HG03558 (cell line): ENCODE data around the gene NGLY1.

Experiments
- ATAC-seq: cut with Tn5 transposase; IDR thresholded peaks from one replicate; pipeline ENCODE4 v1.9.1; 2021; ENCODE audit warnings: moderate number of reproducible peaks; ENCODE audit not compliant: unreplicated experiment; ENCODE audit errors: extremely low read depth

The NGLY1 gene

GRCh38 chr3:25785826-25786225, 2.6 kb upstream of the NGLY1 start:
- ATAC-seq: no peak

GRCh38 chr3:25784971-25785370, 1.7 kb upstream of the NGLY1 start:
- ATAC-seq: no peak

DNA sequence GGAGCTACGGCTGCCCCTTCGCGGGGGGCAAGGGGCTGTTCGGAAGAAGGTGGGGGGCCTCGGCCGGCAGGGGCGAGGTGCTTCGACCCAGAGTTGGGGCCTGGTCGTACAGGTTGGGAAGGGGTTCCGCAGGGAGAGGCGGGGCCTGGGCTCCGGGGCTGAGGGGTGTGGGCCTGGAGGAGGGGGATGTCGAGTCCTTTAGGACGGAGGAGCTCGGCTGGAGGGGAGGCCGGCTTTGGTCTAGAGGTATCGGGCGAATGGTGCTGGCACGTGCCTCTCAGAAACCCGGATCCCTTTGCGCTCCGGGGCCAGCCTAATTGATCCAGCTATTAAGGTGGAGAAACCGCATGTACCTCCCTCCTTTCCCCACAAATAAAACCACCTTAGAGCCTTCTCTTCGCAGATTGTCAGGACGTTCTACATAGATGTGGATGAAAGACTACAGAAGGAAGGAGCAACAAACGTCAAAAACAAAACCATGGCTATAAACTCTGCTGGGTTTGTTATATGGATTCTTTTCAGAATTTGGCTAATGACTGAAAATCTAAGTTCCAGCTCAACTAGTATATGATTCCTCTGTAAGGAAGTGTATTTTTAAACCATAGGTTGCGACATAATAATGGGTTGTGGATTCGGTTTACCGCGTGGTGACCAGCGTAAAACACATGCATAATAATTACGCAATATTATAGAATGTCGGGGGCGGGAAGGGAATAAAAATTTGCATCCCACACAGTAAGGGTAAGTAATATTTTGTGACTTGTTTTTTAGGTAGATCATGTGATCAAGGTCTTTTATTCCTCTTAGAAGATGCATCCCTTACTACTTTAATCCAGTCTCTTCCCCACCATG, 644 bp upstream of the NGLY1 start:
- no peak for ATAC-seq

DNA sequence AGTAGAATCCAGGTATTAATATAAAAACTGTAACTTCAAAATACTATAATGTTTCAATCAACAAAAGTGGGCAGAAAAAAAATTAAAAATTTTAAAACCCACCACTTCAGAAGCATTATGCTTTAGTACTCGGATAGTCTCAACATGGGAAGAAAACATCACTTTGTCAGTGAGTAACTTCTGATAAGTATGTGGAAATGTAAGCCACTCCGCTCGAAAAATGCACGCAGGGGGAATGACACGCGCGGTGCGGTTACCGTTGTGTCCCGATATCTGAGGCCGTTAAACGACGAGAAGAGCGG, 656 bp downstream of the NGLY1 start:
- no peak for ATAC-seq

GRCh38 chr3:25781758-25782594, 1.3 kb downstream of the NGLY1 start:
- ATAC-seq: peak; percentile 62

- ATAC-seq: no peak
These were observed 2.0 kb downstream of the NGLY1 start for GRCh38 chr3:25781145-25781757.

DNA sequence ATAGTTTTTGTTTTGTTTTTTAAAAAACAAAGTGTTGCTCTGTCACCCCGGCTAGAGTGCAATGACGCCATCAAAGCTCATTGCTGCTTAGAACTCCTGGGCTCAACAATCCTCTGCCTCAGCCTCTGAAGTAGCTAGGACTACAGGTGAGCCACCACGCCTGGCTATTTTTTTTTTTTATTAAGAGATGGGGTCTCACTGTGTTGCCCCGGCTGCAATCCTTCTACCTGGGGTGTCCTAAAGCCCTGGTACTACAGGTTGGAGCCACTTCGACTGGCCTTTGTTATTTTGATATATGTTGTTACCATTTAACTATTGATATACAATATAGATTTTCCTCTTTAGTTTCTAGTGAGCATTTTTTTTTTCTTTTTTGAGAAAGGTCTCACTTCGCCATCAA, 2.6 kb downstream of the NGLY1 start:
- ATAC-seq: no peak

DNA sequence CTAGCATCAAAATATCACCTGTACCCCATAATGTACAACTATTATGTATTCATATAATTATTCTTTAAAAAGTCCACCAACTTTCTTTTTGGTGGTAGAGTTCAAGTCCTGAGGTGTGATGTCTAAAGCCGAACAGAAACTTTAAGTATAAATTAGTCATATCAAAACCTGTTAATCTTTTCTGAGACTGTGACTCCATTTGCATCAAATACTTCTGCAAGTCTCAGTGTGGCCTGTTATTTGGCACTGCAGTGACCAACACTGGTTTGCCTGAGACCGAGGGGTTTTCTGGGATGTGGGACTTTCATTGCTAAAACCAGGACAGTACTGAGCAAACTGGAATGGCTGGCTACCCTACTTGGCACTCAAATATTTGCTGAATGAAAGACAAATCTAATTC, 7.3 kb downstream of the NGLY1 start:
- peak; percentile 33 for ATAC-seq

DNA sequence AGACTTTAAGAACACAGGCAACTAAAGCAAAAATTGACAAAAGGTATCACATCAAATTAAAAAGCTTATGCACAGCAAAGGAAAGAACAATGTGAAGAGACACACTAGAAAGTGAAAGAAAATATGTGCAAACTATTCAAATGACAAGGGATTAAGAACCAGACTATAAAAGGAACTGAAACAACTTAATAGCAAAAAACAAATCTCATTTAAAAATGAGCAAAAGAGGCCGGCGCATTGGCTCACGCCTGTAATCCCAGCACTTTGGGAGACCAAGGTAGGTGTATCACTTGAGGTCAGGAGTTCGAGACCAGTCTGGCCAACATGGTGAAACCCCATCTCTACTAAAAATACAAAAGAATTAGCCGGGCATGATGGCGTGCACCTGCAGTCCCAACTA, 14.4 kb downstream of the NGLY1 start:
- peak; percentile 95 for ATAC-seq

- ATAC-seq: no peak
These were observed 31.5 kb downstream of the NGLY1 start for GRCh38 chr3:25751725-25752124.

DNA sequence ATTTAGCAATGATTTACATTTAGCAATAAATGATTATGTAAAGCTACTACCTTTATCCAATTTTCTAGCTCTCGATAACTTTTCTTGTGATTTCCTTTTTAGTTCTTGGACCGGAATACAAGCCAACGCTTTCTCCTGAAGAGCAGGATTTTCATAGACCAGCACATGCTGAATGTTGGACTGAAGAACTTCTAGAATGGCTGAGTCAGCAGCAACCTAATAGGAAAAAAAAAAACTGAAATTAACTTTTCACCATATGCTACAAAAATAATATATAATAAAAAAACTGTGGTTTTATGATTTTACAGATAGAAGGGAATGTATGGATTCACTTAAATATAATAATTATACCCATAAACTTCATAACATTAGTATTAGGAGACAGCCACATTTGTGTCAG, 32.2 kb downstream of the NGLY1 start:
- ATAC-seq: no peak

- ATAC-seq: no peak
These were observed 34.1 kb downstream of the NGLY1 start for GRCh38 chr3:25749031-25749581.

- no peak for ATAC-seq
These were observed 35.1 kb downstream of the NGLY1 start for GRCh38 chr3:25748189-25748588.

DNA sequence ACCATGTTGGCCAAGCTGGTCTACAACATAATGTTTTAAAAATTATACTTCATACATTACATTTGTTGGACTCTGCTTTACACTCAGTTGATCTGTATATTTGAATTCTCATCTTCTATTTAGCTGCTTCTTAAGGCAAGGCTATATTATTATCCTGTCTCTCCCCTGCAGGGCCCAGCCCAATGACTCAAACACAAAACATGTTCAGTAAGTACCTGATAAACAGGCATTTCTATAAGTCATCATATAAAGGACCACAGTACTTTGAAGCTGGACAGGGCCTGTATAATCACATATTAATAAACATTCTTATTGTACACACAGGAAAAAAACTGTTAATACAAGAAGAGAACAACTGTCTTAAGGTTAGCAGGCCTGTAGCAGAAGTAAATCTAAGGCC, 36.2 kb downstream of the NGLY1 start:
- ATAC-seq: no peak

DNA sequence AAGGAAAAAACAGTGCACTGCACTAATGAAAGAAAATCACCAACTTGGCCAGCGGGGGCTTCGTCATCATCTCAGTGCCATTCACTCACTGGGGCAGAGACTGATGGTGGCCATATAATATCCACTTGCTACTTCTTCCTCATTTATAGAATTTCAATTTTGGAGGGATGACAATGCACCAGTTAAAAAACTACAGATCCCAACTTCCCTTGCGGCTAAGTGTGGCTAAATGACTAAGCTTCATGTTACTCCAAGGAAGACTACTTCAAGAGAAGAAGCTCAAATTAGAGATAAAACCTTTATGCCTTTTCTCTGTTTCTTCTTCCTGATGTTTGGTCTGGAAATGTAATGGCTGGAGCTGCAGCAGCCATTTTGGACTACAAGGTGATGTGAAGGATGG, 38.8 kb downstream of the NGLY1 start:
- no peak for ATAC-seq

GRCh38 chr3:25728101-25728500, 55.1 kb downstream of the NGLY1 start:
- no peak for ATAC-seq

- ATAC-seq: no peak
These were observed 55.9 kb downstream of the NGLY1 start for GRCh38 chr3:25727316-25727715.

DNA sequence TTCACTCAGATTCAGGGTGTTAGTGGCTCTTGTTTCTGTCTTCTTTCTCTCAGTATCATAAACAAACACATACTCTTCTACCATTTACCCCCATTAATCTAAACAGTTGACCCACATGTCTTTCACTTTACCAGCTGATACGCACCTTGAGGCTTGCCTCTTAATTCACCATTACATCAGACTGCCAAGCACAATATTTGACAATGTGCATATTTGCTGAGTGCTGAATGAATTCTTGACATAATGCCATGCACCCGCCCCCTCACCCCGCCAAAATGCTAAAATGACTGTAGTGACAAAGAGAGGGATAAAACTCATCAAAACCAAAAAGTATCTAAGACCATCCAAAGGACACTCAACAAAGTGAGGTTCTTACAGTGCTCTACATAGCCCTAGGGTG, 57.4 kb downstream of the NGLY1 start:
- ATAC-seq: no peak

DNA sequence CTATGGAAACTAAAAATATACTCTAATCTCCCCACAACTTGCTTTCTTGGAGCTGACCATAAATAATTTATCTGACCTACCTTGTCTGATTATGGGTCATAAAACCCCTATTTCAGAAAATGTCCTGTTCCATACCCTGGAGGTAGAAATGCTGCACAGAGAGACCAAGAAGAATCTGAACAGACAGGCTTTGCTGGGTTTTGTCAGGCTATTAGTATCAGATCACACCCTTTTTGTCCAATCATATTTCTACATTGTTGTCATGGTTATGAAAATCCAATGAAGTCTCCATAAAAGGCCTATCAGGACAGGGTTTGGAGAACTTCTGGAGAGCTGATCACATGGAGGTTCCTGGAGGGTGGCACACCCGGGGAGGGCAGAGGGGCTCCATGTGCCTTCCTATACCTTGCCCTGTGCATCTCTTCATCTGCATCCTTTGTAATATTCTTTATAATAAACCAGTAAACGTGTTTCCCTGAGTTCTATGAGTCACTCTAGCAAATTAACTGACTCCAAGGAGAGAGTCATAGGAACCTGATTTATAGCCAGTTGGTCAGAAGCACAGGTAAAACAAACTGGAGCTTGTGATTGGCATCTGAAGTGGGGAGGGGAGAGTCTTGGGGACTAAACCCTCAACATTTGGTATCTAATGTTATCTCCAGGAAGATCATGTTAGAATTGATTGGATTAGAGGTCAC, 58.1 kb downstream of the NGLY1 start:
- ATAC-seq: no peak

GRCh38 chr3:25723802-25724201, 59.4 kb downstream of the NGLY1 start:
- no peak for ATAC-seq
